PC-3 (cell line): ENCODE measurements around the gene ENPP7. TPM values are rescaled to one million over a fixed set of nuclear protein-coding genes. Genes with fewer than 3 reads are reported as not detected.

Experiments
- ATAC-seq: fragments of 200-7000 bp; cut with Tn5 transposase; 2 replicates; pipeline ENCODE4 v1.9.1; 2020; ENCODE audit warnings: mild to moderate bottlenecking, moderate library complexity
- BruUV-seq: library from RNA; stranded (reverse); fragments of 400-500 nt; replicated peaks from 2 replicates; lab custom pipeline; 2021; lab: Mats Ljungman, UMichigan
- CTCF ChIA-PET: fragments of 300-600 bp; sonication (Branson Sonifier 250); formaldehyde crosslinking; loops from one replicate; lab custom pipeline; 2022; ENCODE audit warnings: antibody characterized with exemption; lab: Charles Lee
- POLR2A ChIA-PET: fragments of 300-600 bp; sonication (Branson Sonifier 250); formaldehyde crosslinking; loops from one replicate; lab custom pipeline; 2022; ENCODE audit warnings: antibody characterized with exemption; ENCODE audit not compliant: unreplicated experiment; lab: Charles Lee
- DNase-seq: peaks from one replicate; pipeline ENCODE4 v3.0.0-alpha.2; 2015
- H2AFZ ChIP-seq: fragments of 300-600 bp; sonication (generic); 2 replicates; pipeline ENCODE4 v1.6.0; 2016; ENCODE audit warnings: antibody characterized with exemption, low read length
- H3F3A ChIP-seq: fragments of 300-600 bp; sonication (generic); one replicate; pipeline ENCODE4 v1.6.0; 2017; ENCODE audit warnings: antibody characterized with exemption, low read length, control low read depth, mild to moderate bottlenecking; ENCODE audit not compliant: unreplicated experiment
- H3K27ac ChIP-seq: fragments of 300-600 bp; sonication (generic); 2 replicates; pipeline ENCODE4 v1.5.1; 2016; ENCODE audit warnings: mild to moderate bottlenecking, low read length
- H3K27me3 ChIP-seq: fragments of 300-600 bp; sonication (generic); 2 replicates; pipeline ENCODE4 v1.6.1; 2016; ENCODE audit warnings: low read length, mixed read lengths
- H3K36me3 ChIP-seq: fragments of 300-600 bp; sonication (generic); 2 replicates; pipeline ENCODE4 v1.6.1; 2016; ENCODE audit warnings: low read depth, mixed run types, low read length, mixed read lengths
- H3K4me1 ChIP-seq: fragments of 300-600 bp; sonication (generic); 2 replicates; pipeline ENCODE4 v1.5.1; 2016; ENCODE audit warnings: low read length; ENCODE audit not compliant: insufficient read depth
- H3K4me2 ChIP-seq: fragments of 300-600 bp; sonication (generic); 2 replicates; pipeline ENCODE4 v1.6.0; 2016; ENCODE audit warnings: low read length
- H3K4me3 ChIP-seq: fragments of 300-600 bp; sonication (generic); 2 replicates; pipeline ENCODE4 v1.5.1; 2016; ENCODE audit warnings: mild to moderate bottlenecking, low read length, mixed read lengths
- H3K79me2 ChIP-seq: fragments of 300-600 bp; sonication (generic); 2 replicates; pipeline ENCODE4 v1.6.1; 2017; ENCODE audit warnings: low read length, mixed read lengths
- H3K9ac ChIP-seq: fragments of 300-600 bp; sonication (generic); 2 replicates; pipeline ENCODE4 v1.6.0; 2016; ENCODE audit warnings: mild to moderate bottlenecking, low read length
- H3K9me2 ChIP-seq: fragments of 300-600 bp; sonication (generic); replicated peaks from 2 replicates; pipeline ENCODE4 v1.6.1; 2016; ENCODE audit warnings: mixed run types, low read length, mixed read lengths
- H3K9me3 ChIP-seq: fragments of 300-600 bp; sonication (generic); 2 replicates; pipeline ENCODE4 v1.6.1; 2016; ENCODE audit warnings: low read length, mixed read lengths
- H4K20me1 ChIP-seq: fragments of 300-600 bp; sonication (generic); 2 replicates; pipeline ENCODE4 v1.6.1; 2016; ENCODE audit warnings: low read length, mixed read lengths
- EZH2 ChIP-seq: fragments of 300-600 bp; sonication (generic); IDR thresholded peaks from one replicate; pipeline ENCODE4 v1.6.1; 2017; ENCODE audit warnings: antibody characterized with exemption, mild to moderate bottlenecking, low read length; ENCODE audit not compliant: unreplicated experiment
- EZH2phosphoT487 ChIP-seq: fragments of 300-600 bp; sonication (generic); IDR thresholded peaks from 2 replicates; pipeline ENCODE4 v1.6.1; 2018; ENCODE audit warnings: mild to moderate bottlenecking, antibody characterized with exemption, low read length, borderline replicate concordance
- intact Hi-C: fragments of 100-400 bp; cut with micrococcal nuclease; formaldehyde crosslinking; loops from 2 replicates; pipeline ENCODE4 v1.9.0; 2023
- total RNA-seq: library from RNA; depleted of rRNA; stranded (reverse); fragments of >200 nt; gene quantifications from 2 replicates; pipeline ENCODE4 v1.2.3, GENCODE V29; 2014
- TF ChIP-seq, protein P1 (sequence below): fragments of 300-600 bp; sonication (generic); conservative IDR thresholded peaks from 2 replicates; pipeline ENCODE4 v1.5.1; 2017; ENCODE audit warnings: antibody characterized with exemption, low read depth, mild to moderate bottlenecking, low read length

Gene ENPP7
- total RNA-seq, 1 experiment from 2014 or later: not detected

DNA sequence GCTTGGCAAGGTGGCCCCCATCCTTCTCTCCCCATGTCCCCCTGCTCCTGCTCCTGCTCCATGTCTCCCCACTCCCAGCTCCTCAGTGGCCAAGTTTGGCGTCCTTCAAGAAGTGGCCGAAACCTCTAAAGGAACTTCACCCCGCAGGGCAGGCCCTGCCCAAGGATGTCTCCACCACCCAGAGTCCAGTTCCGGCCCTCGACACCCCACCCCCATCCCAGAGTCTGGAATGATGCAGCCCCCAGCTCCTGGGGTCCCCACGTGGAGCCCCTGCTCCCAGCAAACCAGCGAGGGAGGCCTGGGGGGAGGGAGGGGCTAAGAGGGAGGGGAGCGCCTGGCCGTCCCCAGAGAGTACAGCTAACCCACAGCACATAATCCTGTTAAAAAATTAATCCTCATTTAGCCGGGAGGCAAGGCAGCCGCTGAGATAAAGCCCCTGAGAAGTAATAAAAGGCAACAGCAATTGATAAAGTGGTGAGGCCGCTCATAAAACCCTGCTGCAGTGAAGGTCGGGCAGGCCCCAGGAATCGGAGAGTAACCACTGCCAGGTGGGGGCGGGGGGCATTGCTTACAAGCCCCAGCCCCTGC is 9.9 kb upstream of the ENPP7 start:
- no peaks in the 10 kb centered on the region for H3K9me2 ChIP-seq
- BruUV-seq: no TSS peak
- no peaks in the 10 kb centered on the region for H4K20me1 ChIP-seq
- CTCF ChIA-PET: no interaction called here
- no peak for ATAC-seq
- no peaks in the 10 kb centered on the region for H3K4me1 ChIP-seq
- H3K9ac ChIP-seq: no peak overlapping the region
- DNase-seq: no peak
- no peak overlapping the region for H3K4me2 ChIP-seq
- H3F3A ChIP-seq: no peaks in the 10 kb centered on the region
- POLR2A ChIA-PET: no interaction called here
- H3K36me3 ChIP-seq: no peaks in the 10 kb centered on the region
- no peak overlapping the region for H3K4me3 ChIP-seq
- H3K27me3 ChIP-seq: 0 out of 2 replicates have a peak, but pooled peaks cover 8% of the 10 kb centered on the region
- intact Hi-C loops: no loop called here
- H3K79me2 ChIP-seq: no peaks in the 10 kb centered on the region
- H2AFZ ChIP-seq: no peak overlapping the region
- no peak overlapping the region for H3K27ac ChIP-seq
- H3K9me3 ChIP-seq: no peaks in the 10 kb centered on the region
- TF ChIP-seq EZH2: no peak
- no peak for TF ChIP-seq EZH2phosphoT487
- TF ChIP-seq, protein P1, sequence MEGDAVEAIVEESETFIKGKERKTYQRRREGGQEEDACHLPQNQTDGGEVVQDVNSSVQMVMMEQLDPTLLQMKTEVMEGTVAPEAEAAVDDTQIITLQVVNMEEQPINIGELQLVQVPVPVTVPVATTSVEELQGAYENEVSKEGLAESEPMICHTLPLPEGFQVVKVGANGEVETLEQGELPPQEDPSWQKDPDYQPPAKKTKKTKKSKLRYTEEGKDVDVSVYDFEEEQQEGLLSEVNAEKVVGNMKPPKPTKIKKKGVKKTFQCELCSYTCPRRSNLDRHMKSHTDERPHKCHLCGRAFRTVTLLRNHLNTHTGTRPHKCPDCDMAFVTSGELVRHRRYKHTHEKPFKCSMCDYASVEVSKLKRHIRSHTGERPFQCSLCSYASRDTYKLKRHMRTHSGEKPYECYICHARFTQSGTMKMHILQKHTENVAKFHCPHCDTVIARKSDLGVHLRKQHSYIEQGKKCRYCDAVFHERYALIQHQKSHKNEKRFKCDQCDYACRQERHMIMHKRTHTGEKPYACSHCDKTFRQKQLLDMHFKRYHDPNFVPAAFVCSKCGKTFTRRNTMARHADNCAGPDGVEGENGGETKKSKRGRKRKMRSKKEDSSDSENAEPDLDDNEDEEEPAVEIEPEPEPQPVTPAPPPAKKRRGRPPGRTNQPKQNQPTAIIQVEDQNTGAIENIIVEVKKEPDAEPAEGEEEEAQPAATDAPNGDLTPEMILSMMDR: no peak

DNA sequence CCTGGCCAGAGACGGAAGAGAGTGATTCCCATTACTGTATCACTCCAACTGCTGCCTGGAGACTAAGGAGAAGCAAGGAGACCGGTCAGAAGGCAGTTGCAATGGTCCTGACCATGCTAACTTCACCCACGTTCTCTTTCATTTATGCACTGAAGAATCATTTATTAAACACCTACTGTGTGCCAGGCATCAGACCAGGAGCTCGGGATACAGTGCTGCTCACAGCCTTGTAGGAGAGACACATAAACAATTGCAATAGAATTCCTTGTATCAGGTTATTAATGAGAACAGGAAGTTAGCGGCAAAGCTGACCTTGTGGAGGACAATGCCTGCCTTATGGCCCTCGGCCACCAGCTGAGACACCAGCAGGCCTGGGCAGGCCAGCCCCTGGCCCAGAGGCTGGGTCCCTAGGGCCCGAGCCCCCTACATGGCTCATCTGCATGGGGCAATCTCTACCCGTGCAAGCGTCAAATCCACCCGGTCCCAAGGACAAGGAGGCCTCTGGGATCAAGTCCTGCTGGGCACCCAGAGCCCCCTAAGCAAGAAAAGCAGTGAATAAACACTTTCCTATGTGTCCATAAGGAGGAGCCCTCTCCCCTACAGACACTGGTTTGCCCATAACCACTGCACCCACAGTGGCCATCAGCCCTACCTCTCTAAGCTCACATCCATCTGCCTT is 8.6 kb upstream of the ENPP7 start:
- Histone ChIP-seq H3K36me3 (no peaks in the 10 kb centered on the region), H3K9ac (no peak overlapping the region), H3K9me2 (no peaks in the 10 kb centered on the region), H2AFZ (no peak overlapping the region), H3K4me3 (no peak overlapping the region), H3K27ac (no peak overlapping the region), H3K27me3 (no peaks in the 10 kb centered on the region), H3K79me2 (no peaks in the 10 kb centered on the region), H3K9me3 (no peaks in the 10 kb centered on the region), H3F3A (no peaks in the 10 kb centered on the region), H4K20me1 (no peaks in the 10 kb centered on the region), H3K4me1 (no peaks in the 10 kb centered on the region), H3K4me2 (no peak overlapping the region)
- intact Hi-C loops: no loop called here
- POLR2A ChIA-PET: interaction anchor here (0.6 kb wide), 1 partner anchor 86 kb away, joined by 4 read pairs; no protein-coding TSS in a partner anchor
- ATAC-seq (peak; percentile 89), DNase-seq (peak; percentile 67)
- no TSS peak for BruUV-seq
- CTCF ChIA-PET: interaction anchor here (0.5 to 1.0 kb wide), 4 partner anchors 20 to 117 kb away, joined by 3 to 5 read pairs (median 4); partner anchors contain the start of gene CBX4
- TF ChIP-seq, protein P1: peak; percentile 65
- TF ChIP-seq EZH2: no peak

DNA sequence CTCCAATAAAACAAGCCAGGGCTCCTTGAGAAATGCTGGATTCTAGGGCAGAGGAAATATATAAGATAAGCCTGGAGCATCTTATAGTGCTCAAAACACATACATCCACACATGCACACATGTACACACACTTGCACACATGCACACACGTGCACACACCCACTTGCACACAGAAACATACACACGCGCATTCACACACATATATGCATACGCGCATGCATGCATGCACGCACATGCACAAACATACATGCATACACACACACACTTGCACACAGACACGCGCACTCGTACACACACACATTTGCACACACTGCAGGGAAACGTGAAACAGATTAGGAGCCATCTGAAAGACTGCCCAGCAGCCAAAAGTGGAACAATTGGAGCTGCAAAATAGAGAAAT is 8.0 kb upstream of the ENPP7 start:
- H3K79me2 ChIP-seq: no peaks in the 10 kb centered on the region
- no peaks in the 10 kb centered on the region for H3K9me2 ChIP-seq
- no peaks in the 10 kb centered on the region for H3F3A ChIP-seq
- H3K4me2 ChIP-seq: no peak overlapping the region
- no peaks in the 10 kb centered on the region for H3K27me3 ChIP-seq
- H3K9me3 ChIP-seq: no peaks in the 10 kb centered on the region
- no peak overlapping the region for H2AFZ ChIP-seq
- no peaks in the 10 kb centered on the region for H3K36me3 ChIP-seq
- ChIA-PET POLR2A (interaction anchor here (0.6 kb wide), 1 partner anchor 86 kb away, joined by 4 read pairs; no protein-coding TSS in a partner anchor), CTCF (interaction anchor here (0.5 to 1.0 kb wide), 4 partner anchors 19 to 116 kb away, joined by 3 to 5 read pairs (median 4); partner anchors contain the start of gene CBX4)
- intact Hi-C loops: no loop called here
- TF ChIP-seq, protein P1: no peak
- TF ChIP-seq EZH2 (no peak), EZH2phosphoT487 (no peak)
- no peaks in the 10 kb centered on the region for H4K20me1 ChIP-seq
- ATAC-seq (no peak), DNase-seq (no peak)
- H3K4me3 ChIP-seq: no peak overlapping the region
- no peak overlapping the region for H3K27ac ChIP-seq
- no peaks in the 10 kb centered on the region for H3K4me1 ChIP-seq
- no peak overlapping the region for H3K9ac ChIP-seq
- BruUV-seq: no TSS peak
